ENCODE measurements around the gene HLA-G. TPM values are rescaled to one million over a fixed set of nuclear protein-coding genes. Genes with fewer than 3 reads are reported as not detected.

HLA-G gene
- total RNA-seq, 2 donors from 2014 or later: 1.8 TPM; not detected in 1

DNA sequence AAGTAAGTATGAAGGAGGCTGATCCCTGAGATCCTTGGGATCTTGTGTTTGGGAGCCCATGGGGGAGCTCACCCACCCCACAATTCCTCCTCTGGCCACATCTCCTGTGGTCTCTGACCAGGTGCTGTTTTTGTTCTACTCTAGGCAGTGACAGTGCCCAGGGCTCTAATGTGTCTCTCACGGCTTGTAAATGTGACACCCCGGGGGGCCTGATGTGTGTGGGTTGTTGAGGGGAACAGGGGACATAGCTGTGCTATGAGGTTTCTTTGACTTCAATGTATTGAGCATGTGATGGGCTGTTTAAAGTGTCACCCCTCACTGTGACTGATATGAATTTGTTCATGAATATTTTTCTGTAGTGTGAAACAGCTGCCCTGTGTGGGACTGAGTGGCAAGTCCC lies 2.8 kb downstream of the HLA-G start:
- Histone ChIP-seq H3K4me1 (replicated peaks) (no peaks in the 10 kb centered on the region), H3K27me3 (replicated peaks; ENCODE audit: insufficient read depth) (peaks cover 4% of the 10 kb centered on the region), H3K4me3 (no peak overlapping the region), H3K36me3 (no peaks in the 10 kb centered on the region), H3K27ac (no peak overlapping the region), H3K9me3 (no peaks in the 10 kb centered on the region)
- 77% methylated on average over 2 of the region's 2 CpGs for WGBS
- no peak for DNase-seq (ENCODE audit: low spot score)
- no peak for TF ChIP-seq POLR2A (IDR thresholded peaks at IDR 0.05)
- TF ChIP-seq, protein P1, sequence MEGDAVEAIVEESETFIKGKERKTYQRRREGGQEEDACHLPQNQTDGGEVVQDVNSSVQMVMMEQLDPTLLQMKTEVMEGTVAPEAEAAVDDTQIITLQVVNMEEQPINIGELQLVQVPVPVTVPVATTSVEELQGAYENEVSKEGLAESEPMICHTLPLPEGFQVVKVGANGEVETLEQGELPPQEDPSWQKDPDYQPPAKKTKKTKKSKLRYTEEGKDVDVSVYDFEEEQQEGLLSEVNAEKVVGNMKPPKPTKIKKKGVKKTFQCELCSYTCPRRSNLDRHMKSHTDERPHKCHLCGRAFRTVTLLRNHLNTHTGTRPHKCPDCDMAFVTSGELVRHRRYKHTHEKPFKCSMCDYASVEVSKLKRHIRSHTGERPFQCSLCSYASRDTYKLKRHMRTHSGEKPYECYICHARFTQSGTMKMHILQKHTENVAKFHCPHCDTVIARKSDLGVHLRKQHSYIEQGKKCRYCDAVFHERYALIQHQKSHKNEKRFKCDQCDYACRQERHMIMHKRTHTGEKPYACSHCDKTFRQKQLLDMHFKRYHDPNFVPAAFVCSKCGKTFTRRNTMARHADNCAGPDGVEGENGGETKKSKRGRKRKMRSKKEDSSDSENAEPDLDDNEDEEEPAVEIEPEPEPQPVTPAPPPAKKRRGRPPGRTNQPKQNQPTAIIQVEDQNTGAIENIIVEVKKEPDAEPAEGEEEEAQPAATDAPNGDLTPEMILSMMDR (IDR thresholded peaks at IDR 0.05): no peak
- TF ChIP-seq POLR2AphosphoS5 (IDR thresholded peaks at IDR 0.05): no peak
- intact Hi-C loops (cut with DNase I): no loop called here

DNA sequence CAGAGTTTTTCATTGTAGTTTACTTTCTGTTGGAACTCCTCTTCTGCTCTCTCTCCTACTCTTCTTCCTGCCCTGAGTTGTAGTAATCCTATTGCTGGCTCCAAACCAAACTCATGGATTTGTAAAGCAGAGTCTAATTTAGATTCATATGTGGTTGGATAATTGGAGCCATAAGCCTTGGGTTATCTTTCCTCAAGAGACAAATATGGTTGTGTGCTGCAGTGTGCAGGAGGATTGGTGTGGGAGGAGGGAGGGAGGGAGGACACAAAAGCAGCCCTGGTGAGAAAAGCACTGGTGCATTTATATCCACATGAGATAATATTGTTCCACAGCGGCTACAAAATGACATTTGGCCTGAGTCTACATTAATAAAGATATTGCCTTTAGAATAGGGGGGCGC lies 4.2 kb downstream of the HLA-G start:
- no peaks in the 10 kb centered on the region for H3K4me1 ChIP-seq (replicated peaks)
- H3K4me3 ChIP-seq: no peak overlapping the region
- H3K27ac ChIP-seq: no peak overlapping the region
- intact Hi-C loops (cut with DNase I): no loop called here
- H3K27me3 ChIP-seq (replicated peaks; ENCODE audit: insufficient read depth): peaks cover 4% of the 10 kb centered on the region
- no peaks in the 10 kb centered on the region for H3K36me3 ChIP-seq
- 78% methylated on average over 2 of the region's 2 CpGs for WGBS
- H3K9me3 ChIP-seq: no peaks in the 10 kb centered on the region
- DNase-seq (ENCODE audit: low spot score): no peak
- TF ChIP-seq POLR2AphosphoS5 (IDR thresholded peaks at IDR 0.05): no peak
- no peak for TF ChIP-seq POLR2A (IDR thresholded peaks at IDR 0.05)
- TF ChIP-seq, protein P1 (IDR thresholded peaks at IDR 0.05): no peak

DNA sequence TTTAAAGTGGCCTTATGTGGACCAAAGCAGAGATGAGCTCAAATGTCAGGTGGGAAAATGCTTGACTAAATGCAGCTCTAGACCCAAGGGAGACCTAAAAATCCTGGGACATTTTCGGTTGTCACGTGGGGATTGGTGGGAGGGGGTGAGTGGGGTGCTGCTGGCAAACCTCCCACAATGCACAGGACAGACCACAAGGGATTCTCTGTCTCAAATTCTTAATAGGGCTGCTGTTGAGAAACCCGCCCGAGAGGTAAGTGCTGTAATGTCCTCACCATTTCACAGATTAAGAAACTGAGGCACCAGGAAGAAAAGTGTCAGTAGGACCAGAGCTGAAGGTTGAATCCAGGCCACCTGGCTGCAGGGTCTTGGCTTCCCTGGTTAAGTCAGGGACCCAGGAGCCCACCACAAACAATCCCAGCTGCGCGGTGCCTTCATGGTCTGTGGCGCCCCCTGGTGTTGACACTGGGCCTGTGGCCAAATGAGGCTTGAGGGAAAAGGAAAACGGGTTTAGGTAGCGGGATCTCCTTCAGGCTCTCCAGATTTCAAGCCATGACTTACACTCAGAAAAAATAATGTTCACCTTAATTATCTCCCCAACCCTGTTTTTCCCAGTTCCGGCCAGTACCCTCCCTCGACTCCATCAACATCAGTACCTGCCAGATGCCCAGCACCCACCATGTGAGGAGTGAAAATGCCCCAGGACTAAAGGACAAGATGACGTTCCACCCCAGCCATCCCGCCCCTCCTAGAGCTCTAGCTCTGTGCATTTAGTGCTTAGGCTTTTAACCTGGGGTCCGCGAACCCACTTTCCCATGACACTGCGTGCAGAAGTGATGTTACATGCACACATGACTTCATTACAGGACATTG lies 7.2 kb downstream of the HLA-G start:
- DNase-seq (ENCODE audit: low spot score): no peak
- no peak overlapping the region for H3K27ac ChIP-seq
- H3K36me3 ChIP-seq: no peaks in the 10 kb centered on the region
- 15% methylated on average over 16 of the region's 16 CpGs for WGBS
- no peaks in the 10 kb centered on the region for H3K9me3 ChIP-seq
- no peaks in the 10 kb centered on the region for H3K4me1 ChIP-seq (replicated peaks)
- H3K4me3 ChIP-seq: no peak overlapping the region
- no peaks in the 10 kb centered on the region for H3K27me3 ChIP-seq (replicated peaks; ENCODE audit: insufficient read depth)
- TF ChIP-seq, protein P1 (IDR thresholded peaks at IDR 0.05): peak; percentile 47 to 87 (median 78)
- TF ChIP-seq POLR2AphosphoS5 (IDR thresholded peaks at IDR 0.05) (no peak), POLR2A (IDR thresholded peaks at IDR 0.05) (no peak)
- intact Hi-C loops (cut with DNase I): loop anchor here (2.0 kb wide), 2 partner anchors 96 to 130 kb away; no protein-coding TSS in a partner anchor

DNA sequence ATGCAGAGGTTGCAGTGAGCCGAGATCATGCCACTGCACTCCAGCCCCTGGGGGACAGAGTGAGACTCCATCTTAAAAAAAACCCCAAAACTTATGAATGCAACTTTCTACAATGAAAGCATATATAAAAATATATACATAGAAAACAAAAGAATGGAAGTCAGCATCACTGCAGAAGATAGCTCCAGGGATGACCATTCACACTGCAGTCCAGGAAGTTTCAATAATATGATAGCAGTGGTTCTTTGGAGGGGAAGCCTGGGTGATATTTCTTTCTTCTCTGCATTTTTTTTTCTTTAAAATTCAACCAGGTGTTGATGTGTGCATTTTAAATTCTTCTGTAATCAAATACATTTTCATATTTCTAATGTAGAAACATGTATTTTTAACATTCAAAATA lies 12.3 kb downstream of the HLA-G start:
- DNase-seq (ENCODE audit: low spot score): no peak
- Histone ChIP-seq H3K27ac (no peak overlapping the region), H3K4me3 (no peak overlapping the region), H3K9me3 (no peaks in the 10 kb centered on the region), H3K4me1 (replicated peaks) (no peaks in the 10 kb centered on the region), H3K27me3 (replicated peaks; ENCODE audit: insufficient read depth) (no peaks in the 10 kb centered on the region), H3K36me3 (no peaks in the 10 kb centered on the region)
- TF ChIP-seq, protein P1 (IDR thresholded peaks at IDR 0.05): no peak
- no peak for TF ChIP-seq POLR2AphosphoS5 (IDR thresholded peaks at IDR 0.05)
- no peak for TF ChIP-seq POLR2A (IDR thresholded peaks at IDR 0.05)
- intact Hi-C loops (cut with DNase I): no loop called here
- WGBS: 81% methylated on average over 1 of the region's 1 CpG

DNA sequence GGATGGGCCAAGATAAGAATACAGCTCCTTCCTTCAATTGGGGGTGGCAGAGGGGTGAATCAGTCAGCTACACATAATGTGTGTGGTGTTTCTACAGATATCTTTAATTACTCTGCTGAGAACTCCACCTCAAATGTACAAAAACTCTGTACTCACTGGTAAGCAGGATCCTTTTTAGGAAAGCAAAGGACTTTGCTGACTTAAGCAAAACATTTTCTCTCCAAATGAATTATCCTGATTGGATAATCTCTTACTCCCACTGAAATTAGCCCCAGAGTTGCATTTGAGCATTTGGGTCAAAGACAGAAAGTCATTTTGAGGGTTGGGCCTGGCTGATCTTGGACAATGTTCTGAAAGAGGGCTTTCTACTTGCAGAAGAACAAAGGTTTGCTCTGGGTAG lies 13.4 kb downstream of the HLA-G start:
- TF ChIP-seq, protein P1 (IDR thresholded peaks at IDR 0.05): no peak
- TF ChIP-seq POLR2AphosphoS5 (IDR thresholded peaks at IDR 0.05) (no peak), POLR2A (IDR thresholded peaks at IDR 0.05) (no peak)
- no peaks in the 10 kb centered on the region for H3K27me3 ChIP-seq (replicated peaks; ENCODE audit: insufficient read depth)
- H3K27ac ChIP-seq: no peak overlapping the region

More for the DNA sequence above, 13.4 kb downstream of the HLA-G start:
- H3K9me3 ChIP-seq: no peaks in the 10 kb centered on the region
- no peaks in the 10 kb centered on the region for H3K36me3 ChIP-seq
- no peaks in the 10 kb centered on the region for H3K4me1 ChIP-seq (replicated peaks)
- no peak for DNase-seq (ENCODE audit: low spot score)
- intact Hi-C loops (cut with DNase I): no loop called here
- no peak overlapping the region for H3K4me3 ChIP-seq

Data from prostate gland (tissue), 2 donors.